Endodermal cell (in vitro differentiated cells): ENCODE data around the gene PLAC1. TPM values are rescaled to one million over a fixed set of nuclear protein-coding genes. Genes with fewer than 3 reads are reported as not detected.

Experiments
- DNase-seq: peaks from one replicate; pipeline ENCODE4 v3.0.0-alpha.2; 2017
- H3K27ac ChIP-seq: 2 replicates; pipeline ENCODE4 v1.5.1; 2013; ENCODE audit warnings: mild to moderate bottlenecking, low read depth, low read length, moderate library complexity
- H3K27me3 ChIP-seq: 2 replicates; pipeline ENCODE4 v1.6.1; 2013; ENCODE audit warnings: mild to moderate bottlenecking, low read length, moderate library complexity; ENCODE audit not compliant: insufficient read depth, control insufficient read depth, poor library complexity, severe bottlenecking
- H3K36me3 ChIP-seq: 2 replicates; pipeline ENCODE4 v1.7.0; 2013; ENCODE audit warnings: mild to moderate bottlenecking, low read length, moderate library complexity; ENCODE audit not compliant: control insufficient read depth, insufficient read depth
- H3K4me1 ChIP-seq: one replicate; pipeline ENCODE4 v1.7.0; 2013; ENCODE audit warnings: low read length; ENCODE audit not compliant: control insufficient read depth, insufficient read depth
- H3K4me3 ChIP-seq: 2 replicates; pipeline ENCODE4 v1.5.1; 2013; ENCODE audit warnings: mild to moderate bottlenecking, low read length, moderate library complexity
- H3K9ac ChIP-seq: 2 replicates; pipeline ENCODE4 v1.6.1; 2013; ENCODE audit warnings: mild to moderate bottlenecking, low read length, moderate library complexity; ENCODE audit not compliant: poor library complexity, severe bottlenecking; ENCODE audit errors: extremely low read depth
- H3K9me3 ChIP-seq: 2 replicates; pipeline ENCODE4 v1.6.1; 2013; ENCODE audit warnings: mild to moderate bottlenecking, low read length, moderate library complexity; ENCODE audit not compliant: control insufficient read depth
- H3K27ac Mint-ChIP-seq: 2 replicates; pipeline ENCODE4 v1.8.0; 2020; ENCODE audit warnings: mixed read lengths
- H3K27me3 Mint-ChIP-seq: 2 replicates; pipeline ENCODE4 v1.8.0; 2021; ENCODE audit warnings: mild to moderate bottlenecking, mixed read lengths; ENCODE audit not compliant: insufficient read depth
- H3K36me3 Mint-ChIP-seq: 2 replicates; pipeline ENCODE4 v1.8.0; 2020; ENCODE audit warnings: low read depth, mixed read lengths
- H3K4me1 Mint-ChIP-seq: 2 replicates; pipeline ENCODE4 v1.8.0; 2020; ENCODE audit warnings: mixed read lengths
- H3K4me3 Mint-ChIP-seq: 2 replicates; pipeline ENCODE4 v1.8.0; 2020; ENCODE audit warnings: mild to moderate bottlenecking, moderate library complexity, mixed read lengths
- H3K9me3 Mint-ChIP-seq: 2 replicates; pipeline ENCODE4 v1.8.0; 2020; ENCODE audit warnings: mild to moderate bottlenecking, mixed read lengths
- WGBS, 2 experiments: methylation state at CpG; one replicate each; pipeline versions ENCODE4 v1.1.5 to v1.1.7; 2013; ENCODE audit warnings: missing lambda C conversion rate in 2 of 2, mixed read lengths in 1 of 2; ENCODE audit not compliant: insufficient coverage in 1 of 2, insufficient read length in 1 of 2; 5-methylcytosine and 5-hydroxymethylcytosine counted together
- total RNA-seq, 2 donors: library from RNA; stranded (reverse); fragmentation: NEBNext Ultra II Directional in 1 of 2; extraction: Animal tissue kit (Norgen Biotek cat#: 25700) in 1 of 2; gene quantifications; 2 replicates in 1 of 2; 3 replicates in 1 of 2; pipeline ENCODE4 v1.2.1, GENCODE V29; 2021
- TF ChIP-seq, protein P1 (sequence below): fragments of 200-600 bp; sonication (generic); conservative IDR thresholded peaks from 2 replicates; pipeline ENCODE4 v1.5.0; 2021; ENCODE audit warnings: antibody characterized with exemption, mild to moderate bottlenecking

The PLAC1 gene
- total RNA-seq, 2 donors from 2014 or later = not detected

DNA sequence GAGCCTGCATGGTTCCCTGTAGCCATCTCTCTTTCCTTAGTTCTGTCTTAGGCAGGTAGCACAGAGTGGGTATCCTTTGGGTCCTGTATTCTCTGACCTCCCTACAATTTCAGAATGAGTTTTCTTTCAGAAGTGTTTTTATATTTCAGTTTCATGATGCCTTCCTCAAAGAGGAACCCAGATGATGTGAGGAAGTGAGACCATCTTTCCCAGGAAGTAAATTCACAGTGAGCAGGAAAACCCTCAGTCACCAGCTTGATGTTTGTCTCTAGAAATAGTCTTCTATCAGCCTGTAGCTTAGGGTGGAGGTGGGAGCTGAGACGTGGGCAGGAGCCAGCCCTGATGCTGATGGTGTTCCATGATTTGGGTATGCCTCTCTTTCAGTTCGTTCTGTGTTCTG is 16.9 kb downstream of the PLAC1 start:
- Histone ChIP-seq H3K27ac (no peak overlapping the region), H3K36me3 (no peaks in the 10 kb centered on the region), H3K4me1 (no peaks in the 10 kb centered on the region), H3K9me3 (no peaks in the 10 kb centered on the region), H3K9ac (no peak overlapping the region), H3K4me3 (no peak overlapping the region), H3K27me3 (no peaks in the 10 kb centered on the region)
- Mint-ChIP-seq H3K4me3 (no peak overlapping the region), H3K36me3 (no peaks in the 10 kb centered on the region), H3K27me3 (no peaks in the 10 kb centered on the region), H3K9me3 (peaks cover 31% of the 10 kb centered on the region), H3K27ac (no peak overlapping the region), H3K4me1 (no peaks in the 10 kb centered on the region)
- no peak for DNase-seq
- TF ChIP-seq, protein P1, sequence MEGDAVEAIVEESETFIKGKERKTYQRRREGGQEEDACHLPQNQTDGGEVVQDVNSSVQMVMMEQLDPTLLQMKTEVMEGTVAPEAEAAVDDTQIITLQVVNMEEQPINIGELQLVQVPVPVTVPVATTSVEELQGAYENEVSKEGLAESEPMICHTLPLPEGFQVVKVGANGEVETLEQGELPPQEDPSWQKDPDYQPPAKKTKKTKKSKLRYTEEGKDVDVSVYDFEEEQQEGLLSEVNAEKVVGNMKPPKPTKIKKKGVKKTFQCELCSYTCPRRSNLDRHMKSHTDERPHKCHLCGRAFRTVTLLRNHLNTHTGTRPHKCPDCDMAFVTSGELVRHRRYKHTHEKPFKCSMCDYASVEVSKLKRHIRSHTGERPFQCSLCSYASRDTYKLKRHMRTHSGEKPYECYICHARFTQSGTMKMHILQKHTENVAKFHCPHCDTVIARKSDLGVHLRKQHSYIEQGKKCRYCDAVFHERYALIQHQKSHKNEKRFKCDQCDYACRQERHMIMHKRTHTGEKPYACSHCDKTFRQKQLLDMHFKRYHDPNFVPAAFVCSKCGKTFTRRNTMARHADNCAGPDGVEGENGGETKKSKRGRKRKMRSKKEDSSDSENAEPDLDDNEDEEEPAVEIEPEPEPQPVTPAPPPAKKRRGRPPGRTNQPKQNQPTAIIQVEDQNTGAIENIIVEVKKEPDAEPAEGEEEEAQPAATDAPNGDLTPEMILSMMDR = no peak
- 88% methylated on average over 2 of the region's 2 CpGs; no CpG with 5 or more reads in 1 of the 2 experiments for WGBS, 2 experiments

DNA sequence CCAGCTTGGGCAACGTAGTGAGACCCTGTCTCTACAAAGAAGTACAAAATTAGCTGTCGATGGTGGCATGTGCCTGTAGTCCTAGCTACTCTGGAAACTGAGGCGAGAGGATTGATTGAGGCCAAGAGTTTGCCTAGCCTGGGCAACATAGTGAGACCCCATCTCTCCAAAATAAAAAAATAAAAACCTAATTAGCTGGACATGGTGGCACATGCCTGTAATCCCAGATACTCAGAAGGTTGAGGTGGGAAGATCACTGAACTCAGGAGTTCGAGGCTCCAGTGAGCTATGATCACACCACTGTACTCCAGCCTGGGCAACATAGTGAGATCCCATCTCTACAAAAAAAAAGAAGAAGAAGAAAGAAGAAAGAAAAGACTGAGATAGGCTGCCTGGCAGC is 17.4 kb downstream of the PLAC1 start:
- Histone ChIP-seq H3K4me1 (no peaks in the 10 kb centered on the region), H3K4me3 (no peak overlapping the region), H3K36me3 (no peaks in the 10 kb centered on the region), H3K27me3 (no peaks in the 10 kb centered on the region), H3K27ac (no peak overlapping the region), H3K9me3 (no peaks in the 10 kb centered on the region), H3K9ac (no peak overlapping the region)
- TF ChIP-seq, protein P1 = no peak
- Mint-ChIP-seq H3K9me3 (peaks cover 29% of the 10 kb centered on the region), H3K36me3 (no peaks in the 10 kb centered on the region), H3K27me3 (no peaks in the 10 kb centered on the region), H3K4me3 (no peak overlapping the region), H3K27ac (no peak overlapping the region), H3K4me1 (no peaks in the 10 kb centered on the region)
- 78 to 100% methylated on average over 1 to 4 of the region's 4 CpGs for WGBS, 2 experiments
- no peak for DNase-seq

- Histone ChIP-seq H3K27ac (no peak overlapping the region), H3K9me3 (no peaks in the 10 kb centered on the region), H3K9ac (no peak overlapping the region), H3K4me3 (no peak overlapping the region), H3K27me3 (no peaks in the 10 kb centered on the region), H3K36me3 (no peaks in the 10 kb centered on the region), H3K4me1 (no peaks in the 10 kb centered on the region)
- H3K27ac Mint-ChIP-seq = no peak overlapping the region
- TF ChIP-seq, protein P1 = no peak
- H3K27me3 Mint-ChIP-seq = no peaks in the 10 kb centered on the region
- peaks cover 45% of the 10 kb centered on the region for H3K9me3 Mint-ChIP-seq
- peaks cover under 1% of the 10 kb centered on the region for H3K4me1 Mint-ChIP-seq
- DNase-seq = no peak
- H3K4me3 Mint-ChIP-seq = no peak overlapping the region
- H3K36me3 Mint-ChIP-seq = no peaks in the 10 kb centered on the region
- WGBS, 2 experiments = 83% methylated on average over 5 of the region's 5 CpGs; no CpG with 5 or more reads in 1 of the 2 experiments
Measured at GRCh38 chrX:134636851-134637250, 21.4 kb downstream of the PLAC1 start.
